ENCODE results near the gene RAB37.

DNA sequence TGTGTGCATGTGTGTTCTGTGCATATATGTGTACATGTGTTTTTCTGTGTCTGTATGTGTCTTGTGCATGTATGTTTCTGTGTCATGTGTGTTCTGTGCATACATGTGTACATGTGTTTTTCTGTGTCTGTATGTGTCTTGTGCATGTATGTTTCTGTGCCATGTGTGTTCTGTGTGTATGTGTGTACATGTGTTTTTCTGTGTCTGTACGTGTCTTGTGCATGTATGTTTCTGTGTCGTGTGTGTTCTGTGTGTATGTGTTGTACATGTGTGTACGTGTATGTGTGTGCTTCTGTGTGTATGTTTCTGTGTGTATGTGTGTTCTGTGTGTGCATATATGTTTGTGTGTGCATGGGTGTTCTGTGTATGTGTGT, 8.4 kb upstream of the RAB37 start:
- TF ChIP-seq POLR2A (IDR thresholded peaks at IDR 0.05; ENCODE audit: low read length): no peak
- TF ChIP-seq GATA1 (IDR thresholded peaks at IDR 0.05; ENCODE audit: low read depth, low read length): no peak

All from erythroblast (primary cell).